ENCODE data around the gene PTK7.
A peak's percentile ranks its signal among the peaks of the same experiment; 100 is the strongest.
"Not testable (repeated sequence)": the region's sequence is repeated elsewhere in the genome, so short reads cannot be mapped to it uniquely, and the experiment has no call there.

PTK7 gene

GRCh38 chr6:43107344-43108062 lies 31.4 kb downstream of the PTK7 start:
- no peak overlapping the region for H3K27ac ChIP-seq
- TF ChIP-seq CTCF (IDR thresholded peaks at IDR 0.05; ENCODE audit: low read depth, low read length, missing control alignments) = no peak
- H3K36me3 ChIP-seq (replicated peaks) = no peaks in the 10 kb centered on the region
- in situ Hi-C loops (cut with HindIII; ENCODE audit: low pct_ligation_motif_present, low sequenced_read_pairs) = no loop called here
- no peak for DNase-seq
- H3K27me3 ChIP-seq (replicated peaks) = no peaks in the 10 kb centered on the region
- no peak overlapping the region for H3K4me3 ChIP-seq (ENCODE audit: low read depth, low read length)

- H3K27ac ChIP-seq = peak overlapping the region; percentile 54
- no peaks in the 10 kb centered on the region for H3K36me3 ChIP-seq (replicated peaks)
- no peaks in the 10 kb centered on the region for H3K27me3 ChIP-seq (replicated peaks)
- DNase-seq = no peak
- H3K4me3 ChIP-seq (ENCODE audit: low read depth, low read length) = no peak overlapping the region
- in situ Hi-C loops (cut with HindIII; ENCODE audit: low pct_ligation_motif_present, low sequenced_read_pairs) = no loop called here
- no peak for TF ChIP-seq CTCF (IDR thresholded peaks at IDR 0.05; ENCODE audit: low read depth, low read length, missing control alignments)
These were observed 37.5 kb downstream of the PTK7 start for GRCh38 chr6:43113431-43114260.

GRCh38 chr6:43115365-43115764 lies 39.3 kb downstream of the PTK7 start:
- H3K4me3 ChIP-seq (ENCODE audit: low read depth, low read length) = no peak overlapping the region
- no peaks in the 10 kb centered on the region for H3K36me3 ChIP-seq (replicated peaks)
- H3K27ac ChIP-seq = no peak overlapping the region
- DNase-seq = no peak
- in situ Hi-C loops (cut with HindIII; ENCODE audit: low pct_ligation_motif_present, low sequenced_read_pairs) = no loop called here
- H3K27me3 ChIP-seq (replicated peaks) = no peaks in the 10 kb centered on the region
- TF ChIP-seq CTCF (IDR thresholded peaks at IDR 0.05; ENCODE audit: low read depth, low read length, missing control alignments) = no peak

- DNase-seq; in situ Hi-C loops (cut with HindIII; ENCODE audit: low pct_ligation_motif_present, low sequenced_read_pairs); H3K27ac ChIP-seq; H3K4me3 ChIP-seq (ENCODE audit: low read depth, low read length); H3K27me3 ChIP-seq (replicated peaks); H3K36me3 ChIP-seq (replicated peaks): not testable (repeated sequence)
These were observed 41.4 kb downstream of the PTK7 start for GRCh38 chr6:43117466-43117865.

- H3K36me3 ChIP-seq (replicated peaks) = no peaks in the 10 kb centered on the region
These were observed 43.4 kb downstream of the PTK7 start for GRCh38 chr6:43119482-43119881.

More at GRCh38 chr6:43119482-43119881, 43.4 kb downstream of the PTK7 start:
- Histone ChIP-seq H3K27ac (no peak overlapping the region), H3K27me3 (replicated peaks) (no peaks in the 10 kb centered on the region), H3K4me3 (ENCODE audit: low read depth, low read length) (no peak overlapping the region)
- in situ Hi-C loops (cut with HindIII; ENCODE audit: low pct_ligation_motif_present, low sequenced_read_pairs) = no loop called here
- no peak for TF ChIP-seq CTCF (IDR thresholded peaks at IDR 0.05; ENCODE audit: low read depth, low read length, missing control alignments)
- DNase-seq = no peak

Measured in brain microvascular endothelial cell (primary cell).